HepG2 (cell line): ENCODE results near the gene ZNF845. TPM values are rescaled to one million over a fixed set of nuclear protein-coding genes. Genes with fewer than 3 reads are reported as not detected.

Experiments
- ATAC-seq: fragments of 200-7000 bp; cut with Tn5 transposase; 3 replicates; pipeline ENCODE4 v1.9.1; 2020; ENCODE audit warnings: mild to moderate bottlenecking, moderate library complexity
- BruUV-seq: library from RNA; stranded (reverse); fragments of 400-500 nt; replicated peaks from 2 replicates; lab custom pipeline; 2021; lab: Mats Ljungman, UMichigan
- CTCF ChIA-PET: fragments of 300-600 bp; formaldehyde crosslinking; extraction: SDS; loops from one replicate; lab custom pipeline; 2021; ENCODE audit warnings: low total read pairs, inconsistent platforms, low intra/inter-chr PET ratio; lab: Yijun Ruan, JAX
- POLR2A ChIA-PET: fragments of 350-600 bp; sonication (Branson Sonifier 250); formaldehyde crosslinking; loops from one replicate; lab custom pipeline; 2020; ENCODE audit warnings: antibody characterized with exemption, inconsistent platforms; lab: Yijun Ruan, JAX
- DNase-seq: peaks from one replicate; pipeline ENCODE4 v3.0.0-alpha.2; 2015; ENCODE audit warnings: low spot score
- FAIRE-seq: peaks from 3 replicates; lab custom pipeline; 2011; peaks lifted over from hg19 to GRCh38; lab: Jason Lieb, UNC
- H2AFZ ChIP-seq: one replicate; pipeline ENCODE4 v1.6.1; 2011; ENCODE audit warnings: low read length, inconsistent platforms
- H3K27ac ChIP-seq: fragments of 300-600 bp; 3 replicates; pipeline ENCODE4 v1.8.0; 2011; ENCODE audit warnings: mixed run types, mild to moderate bottlenecking, mixed read lengths, low read length, inconsistent platforms; ENCODE audit not compliant: insufficient read depth; ENCODE audit errors: extremely low read length
- H3K27me3 ChIP-seq, 2 experiments: fragments of 200-600 bp in 1 of 2; 2 replicates in 1 of 2; 3 replicates in 1 of 2; pipeline versions ENCODE4 v1.6.0 to v1.8.0; 2011; ENCODE audit warnings: low read length in 2 of 2, mild to moderate bottlenecking in 2 of 2, moderate library complexity in 2 of 2, inconsistent platforms in 1 of 2; ENCODE audit not compliant: insufficient read depth in 2 of 2, control insufficient read depth in 1 of 2
- H3K36me3 ChIP-seq, 2 experiments: fragments of 200-600 bp in 1 of 2; replicated peaks in 1 of 2; 2 replicates in 1 of 2; 3 replicates in 1 of 2; pipeline versions ENCODE4 v1.5.1 to v1.8.0; 2011; ENCODE audit warnings: low read length in 2 of 2, inconsistent platforms in 1 of 2; ENCODE audit not compliant: insufficient read depth in 2 of 2, control insufficient read depth in 1 of 2
- H3K4me1 ChIP-seq: 2 replicates; pipeline ENCODE4 v1.5.1; 2012; ENCODE audit warnings: low read length, inconsistent platforms; ENCODE audit not compliant: insufficient read depth
- H3K4me2 ChIP-seq: 2 replicates; pipeline ENCODE4 v1.6.0; 2011; ENCODE audit warnings: low read depth, low read length, inconsistent platforms
- H3K4me3 ChIP-seq, 3 experiments: fragments of 200-600 bp in 1 of 3; sonication (generic), shearing (Covaris generic) in 1 of 3; replicated peaks in 1 of 3; 2 replicates each; pipeline ENCODE4 v1.5.1; 2011 to 2016; ENCODE audit warnings: low read length in 3 of 3, inconsistent platforms in 2 of 3, low read depth in 2 of 3, mild to moderate bottlenecking in 2 of 3, control low read depth in 1 of 3, mixed read lengths in 1 of 3; ENCODE audit not compliant: insufficient read depth in 1 of 3
- H3K79me2 ChIP-seq: one replicate; pipeline ENCODE4 v1.6.1; 2011; ENCODE audit warnings: low read length, inconsistent platforms; ENCODE audit not compliant: insufficient read depth
- H3K9ac ChIP-seq: 2 replicates; pipeline ENCODE4 v1.6.0; 2011; ENCODE audit warnings: mild to moderate bottlenecking, low read depth, low read length, inconsistent platforms; ENCODE audit not compliant: insufficient read depth
- H3K9me3 ChIP-seq: 2 replicates; pipeline ENCODE4 v1.5.1; 2012; ENCODE audit warnings: mild to moderate bottlenecking, low read length
- H4K20me1 ChIP-seq: 2 replicates; pipeline ENCODE4 v1.6.0; 2011; ENCODE audit warnings: inconsistent platforms, mild to moderate bottlenecking, low read length, moderate library complexity; ENCODE audit not compliant: insufficient read depth
- AKAP8 ChIP-seq: sonication (generic); formaldehyde crosslinking; IDR thresholded peaks from 2 replicates; pipeline ENCODE4 v1.5.1; 2020; ENCODE audit warnings: mild to moderate bottlenecking, missing genetic modification reagents
- CENPX ChIP-seq: sonication (generic); formaldehyde crosslinking; IDR thresholded peaks from 2 replicates; pipeline ENCODE4 v1.9.0; 2021; ENCODE audit warnings: mild to moderate bottlenecking, missing genetic modification reagents, moderate library complexity
- HOXA5 ChIP-seq: sonication (generic); formaldehyde crosslinking; IDR thresholded peaks from 2 replicates; pipeline ENCODE4 v1.4.0; 2020; ENCODE audit warnings: missing genetic modification reagents
- JDP2 ChIP-seq: sonication (generic); formaldehyde crosslinking; IDR thresholded peaks from 2 replicates; pipeline ENCODE4 v1.8.1; 2022; ENCODE audit warnings: missing genetic modification reagents, borderline replicate concordance
- MBNL3 ChIP-seq: fragments of 250-450 bp; sonication (Bioruptor Pico); conservative IDR thresholded peaks from 2 replicates; pipeline ENCODE4 v1.8.0; 2022; ENCODE audit warnings: mild to moderate bottlenecking, inconsistent platforms
- MYC ChIP-seq: sonication (generic); formaldehyde crosslinking; IDR thresholded peaks from 2 replicates; pipeline ENCODE4 v1.9.0; 2021; ENCODE audit warnings: missing genetic modification reagents, borderline replicate concordance
- NFKBIZ ChIP-seq: IDR thresholded peaks from 2 replicates; pipeline ENCODE4 v1.6.1; 2018; ENCODE audit warnings: missing genetic modification reagents, missing compliant biosample characterization
- RCOR2 ChIP-seq: IDR thresholded peaks from 2 replicates; pipeline ENCODE4 v1.6.1; 2016; ENCODE audit warnings: missing biosample characterization, missing genetic modification reagents
- SALL1 ChIP-seq: sonication (generic); formaldehyde crosslinking; IDR thresholded peaks from 2 replicates; pipeline ENCODE4 v1.8.0; 2022; ENCODE audit warnings: mild to moderate bottlenecking, missing genetic modification reagents
- SETDB1 ChIP-seq: sonication (generic); formaldehyde crosslinking; IDR thresholded peaks from 2 replicates; pipeline ENCODE4 v1.5.1; 2020; ENCODE audit warnings: missing genetic modification reagents, mild to moderate bottlenecking, borderline replicate concordance
- TBP ChIP-seq: sonication (generic); formaldehyde crosslinking; IDR thresholded peaks from 2 replicates; pipeline ENCODE4 v1.5.0; 2020; ENCODE audit warnings: missing genetic modification reagents
- TEF ChIP-seq: sonication (generic); formaldehyde crosslinking; IDR thresholded peaks from 2 replicates; pipeline ENCODE4 v1.5.0; 2020; ENCODE audit warnings: missing genetic modification reagents
- TRIM24 ChIP-seq: sonication (generic); formaldehyde crosslinking; IDR thresholded peaks from 2 replicates; pipeline ENCODE4 v1.8.0; 2022; ENCODE audit warnings: mild to moderate bottlenecking, missing genetic modification reagents
- TSC22D2 ChIP-seq: sonication (generic); formaldehyde crosslinking; IDR thresholded peaks from 2 replicates; pipeline ENCODE4 v1.5.1; 2020; ENCODE audit warnings: missing genetic modification reagents, mild to moderate bottlenecking, borderline replicate concordance
- U2AF1 ChIP-seq: fragments of 200-400 bp; formaldehyde crosslinking; optimal IDR thresholded peaks from 2 replicates; pipeline ENCODE3; 2017; ENCODE audit warnings: mild to moderate bottlenecking, low read depth, low read length
- ZNF564 ChIP-seq: sonication (generic); formaldehyde crosslinking; IDR thresholded peaks from 2 replicates; pipeline ENCODE4 v1.8.1; 2023; ENCODE audit warnings: mild to moderate bottlenecking, missing genetic modification reagents
- ZNF766 ChIP-seq: sonication (generic); formaldehyde crosslinking; IDR thresholded peaks from 2 replicates; pipeline ENCODE4 v1.5.0; 2020; ENCODE audit warnings: missing genetic modification reagents, borderline replicate concordance
- ZNF841 ChIP-seq: sonication (generic); formaldehyde crosslinking; IDR thresholded peaks from 2 replicates; pipeline ENCODE4 v1.8.1; 2023; ENCODE audit warnings: missing genetic modification reagents, borderline replicate concordance
- WGBS: methylation state at CpG from one replicate; pipeline ENCODE4 v1.1.6; 2017; ENCODE audit warnings: low lambda C conversion rate; 5-methylcytosine and 5-hydroxymethylcytosine counted together
- in situ Hi-C: cut with HindIII; loops from 2 replicates; pipeline ENCODE4 v1.10.0; 2017; ENCODE audit warnings: low pct_unique_long_range_greater_than_20kb; ENCODE audit not compliant: extremely low pct_ligation_motif_present
- intact Hi-C: fragments of 100-400 bp; cut with micrococcal nuclease; formaldehyde crosslinking; loops from one replicate; pipeline ENCODE4 v1.10.0; 2022; ENCODE audit not compliant: unreplicated experiment
- polyA plus RNA-seq, 8 experiments: library from polyadenylated mRNA; depleted of rRNA in 3 of 8; stranded (reverse) in 7 of 8; unstranded in 1 of 8; fragments of >200 nt; fragmentation: Illumina TruSeq in 4 of 8; extraction: Trizol in 4 of 8; gene quantifications; 2 replicates each; pipeline versions ENCODE4 v1.2.1 to v1.2.3, GENCODE V29; 2011 to 2016; ENCODE audit warnings: low read depth in 4 of 8, missing spikeins in 1 of 8, mixed read lengths in 1 of 8; ENCODE audit not compliant: insufficient read depth in 1 of 8
- total RNA-seq, 5 experiments: library from RNA; depleted of rRNA; stranded (reverse); fragments of >200 nt; fragmentation: Illumina TruSeq; extraction: Trizol; gene quantifications; 2 replicates each; pipeline ENCODE4 v1.2.3, GENCODE V29; 2016; ENCODE audit warnings: low read depth in 1 of 5
- TF ChIP-seq, protein P1 (sequence below): sonication (generic); formaldehyde crosslinking; IDR thresholded peaks from 2 replicates; pipeline ENCODE4 v1.8.1; 2023; ENCODE audit warnings: mild to moderate bottlenecking, moderate library complexity, missing genetic modification reagents
- TF ChIP-seq, protein P2 (sequence below): sonication (generic); formaldehyde crosslinking; conservative IDR thresholded peaks from 2 replicates; pipeline ENCODE4 v1.4.0; 2020; ENCODE audit warnings: missing genetic modification reagents

Gene ZNF845
- total and polyA plus RNA-seq, 2 of the 13 experiments (the other 11 are each of a cell fraction or from before 2014, with no cell fraction given): 1.7 to 9.6 TPM

DNA sequence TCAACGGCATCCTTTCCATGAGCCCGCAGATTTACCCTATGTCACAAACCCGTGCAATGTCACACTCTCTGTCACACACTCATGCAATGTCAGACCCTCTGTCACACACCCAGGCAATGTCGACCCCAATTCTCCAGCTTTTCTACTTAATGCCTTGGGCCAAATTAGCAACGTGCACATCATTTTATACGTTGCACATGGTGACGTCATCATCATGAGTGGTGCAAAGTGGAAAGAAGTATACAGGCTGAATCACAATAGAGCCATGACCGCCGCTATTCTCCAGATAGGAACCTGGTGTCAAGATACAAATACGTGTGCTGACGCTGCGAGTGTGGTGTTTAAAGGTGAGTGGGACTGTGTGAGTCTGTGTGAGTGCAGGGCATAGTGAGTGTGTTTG lies 21.7 kb upstream of the ZNF845 start:
- no peaks in the 10 kb centered on the region for H4K20me1 ChIP-seq
- no peak overlapping the region for H2AFZ ChIP-seq
- POLR2A ChIA-PET: no interaction called here
- no peak for FAIRE-seq
- no peak overlapping the region for H3K4me3 ChIP-seq
- no peak for DNase-seq
- no peak overlapping the region for H3K27ac ChIP-seq
- H3K9ac ChIP-seq: no peak overlapping the region
- no peaks in the 10 kb centered on the region for H3K79me2 ChIP-seq
- H3K4me1 ChIP-seq: no peaks in the 10 kb centered on the region
- ATAC-seq: no peak
- BruUV-seq: no TSS peak
- in situ Hi-C loops (no loop called here), intact Hi-C loops (no loop called here)
- peaks cover 14% of the 10 kb centered on the region; the same call in 1 of the 2 replicates for H3K9me3 ChIP-seq
- WGBS: 29% methylated on average over 12 of the region's 12 CpGs
- peaks cover 0 to 3% of the 10 kb centered on the region in 2 experiments; a peak in 1 of 5 replicates for H3K27me3 ChIP-seq
- CTCF ChIA-PET: no interaction called here
- TF ChIP-seq CENPX (CRISPR knock-in tag): no peak
- TF ChIP-seq TBP: no peak
- TF ChIP-seq NFKBIZ (CRISPR knock-in tag): no peak
- TF ChIP-seq TEF: no peak
- TF ChIP-seq, protein P1, sequence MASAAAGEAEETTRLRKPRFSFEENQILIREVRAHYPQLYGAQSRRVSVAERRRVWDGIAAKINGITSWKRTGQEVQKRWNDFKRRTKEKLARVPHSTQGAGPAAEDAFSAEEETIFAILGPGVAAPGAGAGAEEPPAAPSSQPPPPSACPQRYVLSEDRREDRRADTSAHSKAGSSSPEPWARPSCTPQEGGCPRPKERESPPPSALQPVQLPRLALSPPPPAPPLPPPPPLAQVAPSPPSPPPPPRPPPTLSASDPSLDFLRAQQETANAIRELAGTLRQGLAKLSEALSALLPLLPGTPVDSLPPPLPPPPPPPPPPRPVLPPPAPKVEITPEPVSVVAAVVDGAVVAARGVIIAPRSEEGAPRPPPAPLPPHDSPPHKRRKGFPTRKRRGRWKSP (CRISPR knock-in tag): no peak
- TF ChIP-seq ZNF564 (CRISPR knock-in tag): no peak
- no peak for TF ChIP-seq MYC
- no peak for TF ChIP-seq RCOR2 (CRISPR knock-in tag)
- no peak for TF ChIP-seq ZNF841 (CRISPR knock-in tag)
- TF ChIP-seq JDP2 (CRISPR knock-in tag): no peak
- TF ChIP-seq, protein P2, sequence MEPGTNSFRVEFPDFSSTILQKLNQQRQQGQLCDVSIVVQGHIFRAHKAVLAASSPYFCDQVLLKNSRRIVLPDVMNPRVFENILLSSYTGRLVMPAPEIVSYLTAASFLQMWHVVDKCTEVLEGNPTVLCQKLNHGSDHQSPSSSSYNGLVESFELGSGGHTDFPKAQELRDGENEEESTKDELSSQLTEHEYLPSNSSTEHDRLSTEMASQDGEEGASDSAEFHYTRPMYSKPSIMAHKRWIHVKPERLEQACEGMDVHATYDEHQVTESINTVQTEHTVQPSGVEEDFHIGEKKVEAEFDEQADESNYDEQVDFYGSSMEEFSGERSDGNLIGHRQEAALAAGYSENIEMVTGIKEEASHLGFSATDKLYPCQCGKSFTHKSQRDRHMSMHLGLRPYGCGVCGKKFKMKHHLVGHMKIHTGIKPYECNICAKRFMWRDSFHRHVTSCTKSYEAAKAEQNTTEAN (CRISPR knock-in tag): no peak
- no peak for TF ChIP-seq SETDB1
- TF ChIP-seq TSC22D2 (CRISPR knock-in tag): no peak
- TF ChIP-seq MBNL3: no peak
- no peak for TF ChIP-seq ZNF766 (CRISPR knock-in tag)
- TF ChIP-seq U2AF1: no peak
- no peak for TF ChIP-seq AKAP8 (CRISPR knock-in tag)
- no peak for TF ChIP-seq SALL1 (CRISPR knock-in tag)
- TF ChIP-seq HOXA5 (CRISPR knock-in tag): no peak
- TF ChIP-seq TRIM24 (CRISPR knock-in tag): no peak
- no peak overlapping the region for H3K4me2 ChIP-seq
- H3K36me3 ChIP-seq: no peaks in the 10 kb centered on the region
